MCF 10A (cell line): ENCODE measurements around the gene SNRPB. TPM values are rescaled to one million over a fixed set of nuclear protein-coding genes. Genes with fewer than 3 reads are reported as not detected.

Experiments
- BruUV-seq: library from RNA; stranded (reverse); fragments of 400-500 nt; replicated peaks from 2 replicates; lab custom pipeline; 2021; lab: Mats Ljungman, UMichigan
- CTCF ChIA-PET: fragments of 300-600 bp; sonication (Branson Sonifier 250); formaldehyde crosslinking; extraction: SDS; loops from one replicate; lab custom pipeline; 2021; ENCODE audit warnings: antibody characterized with exemption, inconsistent platforms; lab: Yijun Ruan, JAX
- POLR2A ChIA-PET: fragments of 300-600, 350-650 bp; sonication (Branson Sonifier 250); formaldehyde crosslinking; extraction: SDS; loops from one replicate; lab custom pipeline; 2020; ENCODE audit warnings: antibody characterized with exemption, inconsistent platforms; lab: Yijun Ruan, JAX
- DNase-seq: peaks from one replicate; pipeline ENCODE4 v3.0.0-alpha.2; 2018; ENCODE audit not compliant: unreplicated experiment
- H3K27ac Mint-ChIP-seq: one replicate; pipeline ENCODE4 v1.8.0; 2022; ENCODE audit warnings: mild to moderate bottlenecking, low read depth, mixed read lengths; ENCODE audit not compliant: unreplicated experiment
- H3K27me3 Mint-ChIP-seq: one replicate; pipeline ENCODE4 v1.8.0; 2022; ENCODE audit warnings: mixed read lengths; ENCODE audit not compliant: insufficient read depth, unreplicated experiment
- H3K36me3 Mint-ChIP-seq: one replicate; pipeline ENCODE4 v1.8.0; 2022; ENCODE audit warnings: mild to moderate bottlenecking, moderate library complexity, mixed read lengths; ENCODE audit not compliant: insufficient read depth, unreplicated experiment
- H3K4me1 Mint-ChIP-seq: one replicate; pipeline ENCODE4 v1.8.0; 2022; ENCODE audit warnings: mixed read lengths; ENCODE audit not compliant: insufficient read depth, unreplicated experiment
- H3K4me3 Mint-ChIP-seq: one replicate; pipeline ENCODE4 v1.8.0; 2022; ENCODE audit warnings: mild to moderate bottlenecking, moderate library complexity, mixed read lengths; ENCODE audit not compliant: unreplicated experiment
- H3K9me3 Mint-ChIP-seq: one replicate; pipeline ENCODE4 v1.8.0; 2022; ENCODE audit warnings: mixed read lengths; ENCODE audit not compliant: unreplicated experiment
- intact Hi-C: fragments of 100-400 bp; cut with micrococcal nuclease; formaldehyde crosslinking; loops from 2 replicates; pipeline ENCODE4 v1.14.1; 2022
- total RNA-seq: library from RNA; stranded (reverse); gene quantifications from 2 replicates; pipeline ENCODE4 v1.2.3, GENCODE V29; 2022
- TF ChIP-seq, protein P1 (sequence below): fragments of 200-600 bp; IDR thresholded peaks from one replicate; pipeline ENCODE4 v1.8.0; 2022; ENCODE audit warnings: antibody characterized with exemption, mild to moderate bottlenecking; ENCODE audit not compliant: unreplicated experiment

The SNRPB gene
- total RNA-seq, 1 experiment from 2014 or later: 236 TPM

GRCh38 chr20:2518096-2518495, 47.5 kb upstream of the SNRPB start:
- DNase-seq: no peak
- CTCF ChIA-PET: interaction anchor here (0.7 kb wide), 1 partner anchor 115 kb away, joined by 3 read pairs; no protein-coding TSS in a partner anchor
- POLR2A ChIA-PET: interaction anchor here (0.8 to 1.6 kb wide), 3 partner anchors 8 to 135 kb away, joined by 3 to 9 read pairs (median 4); partner anchors contain the start of genes NOP56 and SNRPB
- no peaks in the 10 kb centered on the region for H3K9me3 Mint-ChIP-seq
- H3K27ac Mint-ChIP-seq: no peak overlapping the region
- no TSS peak for BruUV-seq
- TF ChIP-seq, protein P1, sequence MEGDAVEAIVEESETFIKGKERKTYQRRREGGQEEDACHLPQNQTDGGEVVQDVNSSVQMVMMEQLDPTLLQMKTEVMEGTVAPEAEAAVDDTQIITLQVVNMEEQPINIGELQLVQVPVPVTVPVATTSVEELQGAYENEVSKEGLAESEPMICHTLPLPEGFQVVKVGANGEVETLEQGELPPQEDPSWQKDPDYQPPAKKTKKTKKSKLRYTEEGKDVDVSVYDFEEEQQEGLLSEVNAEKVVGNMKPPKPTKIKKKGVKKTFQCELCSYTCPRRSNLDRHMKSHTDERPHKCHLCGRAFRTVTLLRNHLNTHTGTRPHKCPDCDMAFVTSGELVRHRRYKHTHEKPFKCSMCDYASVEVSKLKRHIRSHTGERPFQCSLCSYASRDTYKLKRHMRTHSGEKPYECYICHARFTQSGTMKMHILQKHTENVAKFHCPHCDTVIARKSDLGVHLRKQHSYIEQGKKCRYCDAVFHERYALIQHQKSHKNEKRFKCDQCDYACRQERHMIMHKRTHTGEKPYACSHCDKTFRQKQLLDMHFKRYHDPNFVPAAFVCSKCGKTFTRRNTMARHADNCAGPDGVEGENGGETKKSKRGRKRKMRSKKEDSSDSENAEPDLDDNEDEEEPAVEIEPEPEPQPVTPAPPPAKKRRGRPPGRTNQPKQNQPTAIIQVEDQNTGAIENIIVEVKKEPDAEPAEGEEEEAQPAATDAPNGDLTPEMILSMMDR: no peak
- H3K27me3 Mint-ChIP-seq: no peaks in the 10 kb centered on the region
- no peak overlapping the region for H3K4me3 Mint-ChIP-seq
- H3K4me1 Mint-ChIP-seq: no peaks in the 10 kb centered on the region
- intact Hi-C loops: no loop called here
- no peaks in the 10 kb centered on the region for H3K36me3 Mint-ChIP-seq

- Mint-ChIP-seq H3K36me3 (no peaks in the 10 kb centered on the region), H3K4me3 (no peak overlapping the region), H3K4me1 (no peaks in the 10 kb centered on the region), H3K27ac (no peak overlapping the region), H3K9me3 (no peaks in the 10 kb centered on the region), H3K27me3 (no peaks in the 10 kb centered on the region)
- ChIA-PET CTCF (interaction anchor here (0.7 to 0.9 kb wide), 2 partner anchors 37 to 122 kb away, joined by 3 read pairs; no protein-coding TSS in a partner anchor), POLR2A (interaction anchor here (1.6 kb wide), 1 partner anchor 46 kb away, joined by 4 read pairs; the partner anchor contains the start of gene SNRPB)
- TF ChIP-seq, protein P1: no peak
- DNase-seq: no peak
- intact Hi-C loops: no loop called here
- BruUV-seq: no TSS peak
These were observed 45.8 kb upstream of the SNRPB start for GRCh38 chr20:2516399-2516798.

DNA sequence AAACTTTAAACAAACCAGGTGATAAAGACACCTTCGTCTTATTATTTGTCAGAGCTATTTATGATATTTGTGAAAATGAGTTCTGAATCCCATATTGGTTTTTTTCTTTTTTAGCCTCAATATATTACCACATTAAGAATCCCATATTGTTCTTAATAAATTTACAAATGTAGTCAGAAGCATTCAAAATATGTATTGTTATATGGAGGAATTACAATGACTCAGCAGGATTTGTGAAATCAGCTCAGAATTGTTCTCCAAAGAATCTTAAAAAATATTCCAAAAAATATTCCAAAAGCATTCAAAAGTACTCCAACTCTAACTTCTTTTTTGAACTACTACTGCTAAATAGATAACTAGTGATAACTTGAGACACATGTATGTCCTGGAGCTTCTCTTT, 44.6 kb upstream of the SNRPB start:
- H3K9me3 Mint-ChIP-seq: no peaks in the 10 kb centered on the region
- CTCF ChIA-PET: interaction anchor here (0.6 to 5.3 kb wide), 4 partner anchors 8 to 1865 kb away, joined by 3 to 76 read pairs (median 4); no protein-coding TSS in a partner anchor
- H3K27me3 Mint-ChIP-seq: no peaks in the 10 kb centered on the region
- POLR2A ChIA-PET: no interaction called here
- no TSS peak for BruUV-seq
- intact Hi-C loops: no loop called here
- H3K27ac Mint-ChIP-seq: no peak overlapping the region
- H3K4me1 Mint-ChIP-seq: no peaks in the 10 kb centered on the region
- H3K4me3 Mint-ChIP-seq: no peak overlapping the region
- no peaks in the 10 kb centered on the region for H3K36me3 Mint-ChIP-seq
- DNase-seq: no peak
- TF ChIP-seq, protein P1: no peak

DNA sequence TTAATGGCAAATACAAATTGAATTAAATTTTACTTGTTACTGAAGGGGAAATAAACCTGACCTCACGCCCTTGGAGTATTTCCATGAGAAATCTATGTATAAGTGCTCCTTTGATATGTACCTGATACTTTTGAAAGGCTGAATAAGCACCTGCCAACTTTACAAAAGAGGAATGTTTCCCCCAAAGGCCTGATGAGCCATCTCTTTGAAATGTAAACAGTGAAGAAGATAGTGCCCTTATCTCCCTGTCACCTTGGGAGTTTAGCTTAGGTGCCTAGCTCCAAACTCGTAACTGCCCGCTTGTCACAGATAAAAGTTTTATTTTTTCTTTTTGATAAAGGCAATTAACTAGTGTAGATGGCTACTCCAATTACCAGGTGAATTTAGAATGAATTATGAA, 39.2 kb upstream of the SNRPB start:
- no peaks in the 10 kb centered on the region for H3K9me3 Mint-ChIP-seq
- CTCF ChIA-PET: interaction anchor here (1.0 to 3.5 kb wide), 2 partner anchors 13 to 161 kb away, joined by 5 to 32 read pairs; no protein-coding TSS in a partner anchor
- H3K36me3 Mint-ChIP-seq: no peaks in the 10 kb centered on the region
- H3K27me3 Mint-ChIP-seq: no peaks in the 10 kb centered on the region
- intact Hi-C loops: no loop called here
- H3K4me1 Mint-ChIP-seq: no peaks in the 10 kb centered on the region
- POLR2A ChIA-PET: interaction anchor here (1.0 to 3.7 kb wide), 12 partner anchors 9 to 142 kb away, joined by 3 to 40 read pairs (median 6); partner anchors contain the start of genes NOP56 and SNRPB
- TF ChIP-seq, protein P1: no peak
- no peak for DNase-seq
- peak overlapping the region; percentile 88 for H3K4me3 Mint-ChIP-seq
- BruUV-seq: no TSS peak
- no peak overlapping the region for H3K27ac Mint-ChIP-seq
